GM23338 (cell line): ENCODE measurements around the gene MAPK1. TPM values are rescaled to one million over a fixed set of nuclear protein-coding genes. Genes with fewer than 3 reads are reported as not detected.
"Not testable (repeated sequence)": the region's sequence is repeated elsewhere in the genome, so short reads cannot be mapped to it uniquely, and the experiment has no call there.

ENCODE experiments used
- ATAC-seq: fragments of 200-7000 bp; cut with Tn5 transposase; 3 replicates; pipeline ENCODE4 v1.9.1; 2020
- DNase-seq: peaks from one replicate; pipeline ENCODE4 v3.0.0-alpha.2; 2015; ENCODE audit warnings: low spot score
- H2AFZ ChIP-seq: fragments of 200-600 bp; sonication (generic); 2 replicates; pipeline ENCODE4 v1.8.0; 2016; ENCODE audit warnings: antibody characterized with exemption, mild to moderate bottlenecking, moderate library complexity
- H3F3A ChIP-seq: fragments of 200-600 bp; sonication (generic); replicated peaks from 2 replicates; pipeline ENCODE4 v1.8.0; 2017; ENCODE audit warnings: antibody characterized with exemption, mixed run types, low read depth
- H3K27ac ChIP-seq: fragments of 200-600 bp; sonication (generic); 2 replicates; pipeline ENCODE4 v1.6.1; 2016; ENCODE audit warnings: low read depth
- H3K27me3 ChIP-seq: fragments of 200-600 bp; sonication (generic); 2 replicates; pipeline ENCODE4 v1.8.0; 2016; ENCODE audit warnings: mild to moderate bottlenecking, mixed run types, moderate library complexity; ENCODE audit not compliant: insufficient read depth
- H3K36me3 ChIP-seq: fragments of 200-600 bp; sonication (generic); 2 replicates; pipeline ENCODE4 v1.8.0; 2016; ENCODE audit warnings: mild to moderate bottlenecking; ENCODE audit not compliant: insufficient read depth
- H3K4me1 ChIP-seq: fragments of 200-600 bp; sonication (generic); 2 replicates; pipeline ENCODE4 v1.8.0; 2016; ENCODE audit warnings: mild to moderate bottlenecking, moderate library complexity; ENCODE audit not compliant: insufficient read depth
- H3K4me2 ChIP-seq: fragments of 200-600 bp; sonication (generic); 2 replicates; pipeline ENCODE4 v1.7.1; 2017; ENCODE audit warnings: mixed run types
- H3K4me3 ChIP-seq: fragments of 200-600 bp; sonication (generic); 2 replicates; pipeline ENCODE4 v1.6.1; 2016; ENCODE audit warnings: mixed run types
- H3K79me2 ChIP-seq: fragments of 200-600 bp; sonication (generic); replicated peaks from 2 replicates; pipeline ENCODE4 v1.8.0; 2017; ENCODE audit warnings: mild to moderate bottlenecking; ENCODE audit not compliant: insufficient read depth
- H3K9me2 ChIP-seq: fragments of 200-600 bp; sonication (generic); 2 replicates; pipeline ENCODE4 v1.8.0; 2017; ENCODE audit not compliant: insufficient read depth
- H4K20me1 ChIP-seq: fragments of 200-600 bp; sonication (generic); replicated peaks from 2 replicates; pipeline ENCODE4 v1.8.0; 2017; ENCODE audit warnings: mild to moderate bottlenecking; ENCODE audit not compliant: insufficient read depth
- H3K27ac Mint-ChIP-seq: 2 replicates; pipeline ENCODE4 v1.8.0; 2020; ENCODE audit warnings: inconsistent platforms, mild to moderate bottlenecking, moderate library complexity, mixed read lengths
- H3K27me3 Mint-ChIP-seq: 3 replicates; pipeline ENCODE4 v1.8.0; 2022; ENCODE audit warnings: low read depth, mild to moderate bottlenecking, moderate library complexity, mixed read lengths, inconsistent platforms; ENCODE audit not compliant: insufficient read depth, poor library complexity
- H3K36me3 Mint-ChIP-seq: 3 replicates; pipeline ENCODE4 v1.8.0; 2021; ENCODE audit warnings: low read depth, mild to moderate bottlenecking, inconsistent platforms, moderate library complexity, mixed read lengths
- H3K4me1 Mint-ChIP-seq: 3 replicates; pipeline ENCODE4 v1.8.0; 2020; ENCODE audit warnings: mild to moderate bottlenecking, inconsistent platforms, mixed read lengths
- H3K4me3 Mint-ChIP-seq: 3 replicates; pipeline ENCODE4 v1.8.0; 2021; ENCODE audit warnings: moderate library complexity, mild to moderate bottlenecking, inconsistent platforms, mixed read lengths
- H3K9me3 Mint-ChIP-seq: 3 replicates; pipeline ENCODE4 v1.8.0; 2020; ENCODE audit warnings: moderate library complexity, mild to moderate bottlenecking, inconsistent platforms, mixed read lengths
- NANOG ChIP-seq: IDR thresholded peaks from 2 replicates; pipeline ENCODE4 v1.6.1; 2016; ENCODE audit warnings: antibody characterized with exemption, borderline replicate concordance
- POLR2AphosphoS5 ChIP-seq: IDR thresholded peaks from 2 replicates; pipeline ENCODE4 v1.6.1; 2016; ENCODE audit warnings: antibody characterized with exemption, low read depth
- STAT1 ChIP-seq: IDR thresholded peaks from one replicate; pipeline ENCODE4 v1.6.1; 2016; ENCODE audit warnings: antibody characterized with exemption; ENCODE audit not compliant: unreplicated experiment
- polyA plus RNA-seq: library from polyadenylated mRNA; unstranded; fragments of >200 nt; fragmentation: Nextera tagmentation; extraction: Ambion mirVana; gene quantifications from 2 replicates; pipeline ENCODE4 v1.2.1, GENCODE V29; 2016
- total RNA-seq: library from RNA; depleted of rRNA; stranded (reverse); fragments of >200 nt; shearing (Covaris generic); gene quantifications from 2 replicates; pipeline ENCODE4 v1.2.3, GENCODE V29; 2014
- TF ChIP-seq, protein P1 (sequence below): IDR thresholded peaks from one replicate; pipeline ENCODE4 v1.6.1; 2018; ENCODE audit warnings: antibody characterized with exemption; ENCODE audit not compliant: unreplicated experiment
- TF ChIP-seq, protein P2 (sequence below): IDR thresholded peaks from 2 replicates; pipeline ENCODE4 v1.6.1; 2016; ENCODE audit warnings: antibody characterized with exemption

The MAPK1 gene
- total and polyA plus RNA-seq, 2 experiments from 2014 or later, result 17.4 to 77.5 TPM

DNA sequence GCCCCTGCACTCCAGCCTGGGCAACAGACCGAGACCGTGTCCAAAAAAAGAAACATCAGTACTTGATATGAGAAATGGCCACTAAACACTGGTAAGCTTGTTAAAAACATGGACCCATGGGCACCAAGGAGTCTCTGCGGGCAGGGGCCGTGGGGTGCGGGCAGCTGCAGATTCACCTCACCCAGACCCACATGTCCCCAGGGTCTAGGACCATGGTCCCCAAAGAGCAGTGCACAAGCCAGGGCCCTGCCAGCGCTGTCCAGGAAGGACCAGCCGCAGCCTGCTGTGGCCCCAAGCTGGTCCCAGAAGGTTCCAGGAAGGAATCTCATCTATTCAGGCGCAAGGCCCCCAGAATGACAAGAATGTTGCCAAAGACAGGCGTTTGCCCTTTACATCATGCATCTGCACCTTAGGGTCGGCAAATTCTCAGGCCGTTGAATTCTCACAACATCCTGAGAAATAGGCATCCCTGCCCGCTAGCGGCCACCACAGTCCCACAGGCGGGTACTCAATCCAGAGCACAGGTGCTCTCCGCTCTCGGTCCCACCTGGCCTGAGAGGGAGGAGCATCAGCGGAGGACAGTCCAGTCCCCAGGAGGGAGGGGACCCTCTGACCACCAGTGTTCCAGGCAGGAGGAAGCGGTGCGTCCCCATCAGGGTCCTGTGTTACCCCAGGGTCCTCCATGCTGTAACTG is 141.3 kb downstream of the MAPK1 start (continued):
- TF ChIP-seq, protein P1, sequence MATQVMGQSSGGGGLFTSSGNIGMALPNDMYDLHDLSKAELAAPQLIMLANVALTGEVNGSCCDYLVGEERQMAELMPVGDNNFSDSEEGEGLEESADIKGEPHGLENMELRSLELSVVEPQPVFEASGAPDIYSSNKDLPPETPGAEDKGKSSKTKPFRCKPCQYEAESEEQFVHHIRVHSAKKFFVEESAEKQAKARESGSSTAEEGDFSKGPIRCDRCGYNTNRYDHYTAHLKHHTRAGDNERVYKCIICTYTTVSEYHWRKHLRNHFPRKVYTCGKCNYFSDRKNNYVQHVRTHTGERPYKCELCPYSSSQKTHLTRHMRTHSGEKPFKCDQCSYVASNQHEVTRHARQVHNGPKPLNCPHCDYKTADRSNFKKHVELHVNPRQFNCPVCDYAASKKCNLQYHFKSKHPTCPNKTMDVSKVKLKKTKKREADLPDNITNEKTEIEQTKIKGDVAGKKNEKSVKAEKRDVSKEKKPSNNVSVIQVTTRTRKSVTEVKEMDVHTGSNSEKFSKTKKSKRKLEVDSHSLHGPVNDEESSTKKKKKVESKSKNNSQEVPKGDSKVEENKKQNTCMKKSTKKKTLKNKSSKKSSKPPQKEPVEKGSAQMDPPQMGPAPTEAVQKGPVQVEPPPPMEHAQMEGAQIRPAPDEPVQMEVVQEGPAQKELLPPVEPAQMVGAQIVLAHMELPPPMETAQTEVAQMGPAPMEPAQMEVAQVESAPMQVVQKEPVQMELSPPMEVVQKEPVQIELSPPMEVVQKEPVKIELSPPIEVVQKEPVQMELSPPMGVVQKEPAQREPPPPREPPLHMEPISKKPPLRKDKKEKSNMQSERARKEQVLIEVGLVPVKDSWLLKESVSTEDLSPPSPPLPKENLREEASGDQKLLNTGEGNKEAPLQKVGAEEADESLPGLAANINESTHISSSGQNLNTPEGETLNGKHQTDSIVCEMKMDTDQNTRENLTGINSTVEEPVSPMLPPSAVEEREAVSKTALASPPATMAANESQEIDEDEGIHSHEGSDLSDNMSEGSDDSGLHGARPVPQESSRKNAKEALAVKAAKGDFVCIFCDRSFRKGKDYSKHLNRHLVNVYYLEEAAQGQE, result no peak
- TF ChIP-seq, protein P2, sequence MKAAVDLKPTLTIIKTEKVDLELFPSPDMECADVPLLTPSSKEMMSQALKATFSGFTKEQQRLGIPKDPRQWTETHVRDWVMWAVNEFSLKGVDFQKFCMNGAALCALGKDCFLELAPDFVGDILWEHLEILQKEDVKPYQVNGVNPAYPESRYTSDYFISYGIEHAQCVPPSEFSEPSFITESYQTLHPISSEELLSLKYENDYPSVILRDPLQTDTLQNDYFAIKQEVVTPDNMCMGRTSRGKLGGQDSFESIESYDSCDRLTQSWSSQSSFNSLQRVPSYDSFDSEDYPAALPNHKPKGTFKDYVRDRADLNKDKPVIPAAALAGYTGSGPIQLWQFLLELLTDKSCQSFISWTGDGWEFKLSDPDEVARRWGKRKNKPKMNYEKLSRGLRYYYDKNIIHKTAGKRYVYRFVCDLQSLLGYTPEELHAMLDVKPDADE, result no peak
- no peak for TF ChIP-seq NANOG
- no peak for TF ChIP-seq STAT1
- no peak for TF ChIP-seq POLR2AphosphoS5

DNA sequence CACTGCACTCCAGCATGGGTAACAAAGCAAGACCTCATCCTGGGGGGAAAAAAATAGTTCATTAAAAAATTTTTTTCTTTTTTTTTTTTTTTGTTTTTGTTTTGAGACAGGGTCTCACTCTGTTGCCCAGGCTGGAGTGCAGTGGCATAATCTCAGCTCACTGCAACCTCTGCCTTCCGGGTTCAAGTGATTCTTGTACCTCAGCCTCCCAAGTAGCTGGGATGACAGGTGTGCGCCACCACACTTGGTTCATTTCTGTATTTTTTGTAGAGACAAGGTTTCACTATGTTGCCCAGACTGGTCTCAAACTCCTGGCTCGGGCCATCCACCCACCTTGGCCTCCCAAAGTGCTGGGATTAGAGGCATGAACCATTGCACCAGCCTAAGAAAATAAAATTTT is 142.9 kb downstream of the MAPK1 start:
- not testable (repeated sequence) for H3K4me3 ChIP-seq, H3K9me3 Mint-ChIP-seq, H3F3A ChIP-seq, H3K4me1 ChIP-seq, H3K27ac Mint-ChIP-seq, DNase-seq, H3K4me1 Mint-ChIP-seq, H3K4me2 ChIP-seq, H3K4me3 Mint-ChIP-seq, H3K36me3 Mint-ChIP-seq, H3K79me2 ChIP-seq, H3K9me2 ChIP-seq, H3K27ac ChIP-seq, ATAC-seq, H2AFZ ChIP-seq, H3K27me3 Mint-ChIP-seq, H4K20me1 ChIP-seq, H3K36me3 ChIP-seq, H3K27me3 ChIP-seq

DNA sequence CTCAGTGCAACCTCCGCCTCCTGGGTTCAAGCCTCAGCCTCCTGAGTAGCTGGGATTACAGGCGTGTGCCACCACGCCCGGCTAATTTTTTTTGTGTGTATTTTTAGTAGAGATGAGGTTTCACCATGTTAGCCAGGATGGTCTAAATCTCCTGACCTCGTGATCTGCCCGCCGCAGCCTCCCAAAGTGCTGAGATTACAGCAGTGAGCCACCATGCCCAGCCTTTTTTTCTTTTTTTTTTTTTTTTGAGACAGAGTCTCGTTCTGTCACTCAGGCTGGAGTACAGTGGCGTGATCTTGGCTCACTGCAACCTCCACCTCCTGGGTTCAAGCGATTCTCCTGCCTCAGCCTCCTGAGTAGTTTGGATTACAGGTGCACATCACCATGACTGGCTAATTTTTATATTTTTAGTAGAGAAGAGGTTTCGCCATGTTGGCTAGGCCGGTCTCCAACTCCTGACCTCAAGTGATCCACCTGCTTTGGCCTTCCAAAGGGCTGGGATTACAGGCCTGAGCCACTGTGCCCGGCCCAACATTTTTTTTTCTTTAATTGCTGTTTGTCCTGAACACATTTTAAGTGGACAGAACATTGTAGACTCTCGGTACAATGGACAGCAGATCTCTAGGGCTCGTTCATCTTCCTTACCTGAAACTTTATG is 146.1 kb downstream of the MAPK1 start:
- H3K27ac ChIP-seq, H4K20me1 ChIP-seq, H3K4me1 Mint-ChIP-seq, H2AFZ ChIP-seq, H3K9me3 Mint-ChIP-seq, H3K27me3 Mint-ChIP-seq, H3K4me3 ChIP-seq, H3K27me3 ChIP-seq, H3K4me2 ChIP-seq, H3K9me2 ChIP-seq, H3K4me3 Mint-ChIP-seq, H3K4me1 ChIP-seq, H3K36me3 ChIP-seq, DNase-seq, ATAC-seq, H3K79me2 ChIP-seq, H3F3A ChIP-seq, H3K27ac Mint-ChIP-seq, H3K36me3 Mint-ChIP-seq: not testable (repeated sequence)

DNA sequence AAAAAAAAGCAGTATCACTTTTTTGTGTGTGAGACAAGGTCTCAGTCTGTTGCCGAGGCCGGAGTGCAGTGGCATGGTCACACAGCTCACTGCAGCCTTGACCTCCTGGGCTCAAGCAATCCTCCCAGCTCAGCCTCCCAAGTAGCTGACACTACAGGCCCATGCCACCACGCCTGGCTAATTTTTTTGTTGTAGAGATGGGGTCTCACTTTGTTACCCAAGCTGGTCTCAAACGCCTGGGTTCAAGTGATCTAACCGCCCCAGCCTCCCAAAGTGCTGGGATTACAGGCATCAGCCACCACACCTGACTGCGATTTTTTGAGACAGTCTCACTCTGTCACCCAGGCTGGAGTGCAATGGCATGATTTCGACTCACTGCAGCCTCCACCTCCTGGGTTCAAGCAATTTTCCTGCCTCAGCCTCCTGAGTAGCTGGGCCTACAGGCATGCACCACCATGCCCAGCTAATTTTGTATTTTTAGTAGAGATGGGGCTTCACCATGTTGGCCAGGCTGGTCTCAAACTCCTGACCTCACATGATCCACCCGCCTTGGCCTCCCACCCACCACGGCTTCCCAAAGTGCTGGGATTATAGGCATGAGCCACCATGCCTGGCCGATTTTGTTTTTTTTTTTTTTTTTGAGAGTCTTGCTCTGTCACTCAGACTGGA is 147.1 kb downstream of the MAPK1 start:
- not testable (repeated sequence) for H3K4me1 ChIP-seq, H3K9me2 ChIP-seq, H3K36me3 Mint-ChIP-seq, H3K9me3 Mint-ChIP-seq, DNase-seq, H3K4me3 ChIP-seq, H3K4me1 Mint-ChIP-seq, H4K20me1 ChIP-seq, H3K4me3 Mint-ChIP-seq, H3K36me3 ChIP-seq, H3K27ac Mint-ChIP-seq, H3K27me3 ChIP-seq, H3K79me2 ChIP-seq, H2AFZ ChIP-seq, H3K27ac ChIP-seq, H3F3A ChIP-seq, H3K27me3 Mint-ChIP-seq, ATAC-seq, H3K4me2 ChIP-seq
